Endothelial cell of umbilical vein (primary cell): ENCODE results near the gene RAB8A. TPM values are rescaled to one million over a fixed set of nuclear protein-coding genes. Genes with fewer than 3 reads are reported as not detected.

Experiments
- BruUV-seq: library from RNA; stranded (reverse); fragments of 400-500 nt; replicated peaks from 2 replicates; lab custom pipeline; 2021; lab: Mats Ljungman, UMichigan
- CTCF ChIA-PET: fragments of 300-600, 350-600 bp; sonication (Branson Sonifier 250); formaldehyde crosslinking; loops from one replicate; lab custom pipeline; 2021; ENCODE audit warnings: antibody characterized with exemption, inconsistent platforms; lab: Charles Lee
- POLR2A ChIA-PET: fragments of 300-600, 350-600 bp; sonication (Branson Sonifier 250); formaldehyde crosslinking; loops from one replicate; lab custom pipeline; 2021; ENCODE audit warnings: antibody characterized with exemption, inconsistent platforms; lab: Charles Lee
- DNase-seq: peaks from one replicate; pipeline ENCODE4 v3.0.0-alpha.2; 2011; ENCODE audit warnings: low read depth, low spot score
- FAIRE-seq: peaks from 2 replicates; lab custom pipeline; 2011; peaks lifted over from hg19 to GRCh38; lab: Jason Lieb, UNC
- H2AFZ ChIP-seq: 2 replicates; pipeline ENCODE4 v1.6.0; 2012; ENCODE audit warnings: low read depth, low read length, control low read depth, inconsistent platforms
- H3K27ac ChIP-seq: 2 replicates; pipeline ENCODE4 v1.5.1; 2011; ENCODE audit warnings: low read depth, mild to moderate bottlenecking, control low read depth, low read length, moderate library complexity; ENCODE audit not compliant: insufficient read depth
- H3K27me3 ChIP-seq, 2 experiments: 2 replicates each; pipeline versions ENCODE4 v1.6.0 to v1.6.1; 2011; ENCODE audit warnings: low read length in 2 of 2, mixed read lengths in 1 of 2; ENCODE audit not compliant: control insufficient read depth in 2 of 2, insufficient read depth in 2 of 2
- H3K36me3 ChIP-seq, 2 experiments: 2 replicates in 1 of 2; 3 replicates in 1 of 2; pipeline ENCODE4 v1.5.1; 2011; ENCODE audit warnings: low read length in 2 of 2, mild to moderate bottlenecking in 1 of 2, moderate library complexity in 1 of 2; ENCODE audit not compliant: control insufficient read depth in 2 of 2, insufficient read depth in 2 of 2; ENCODE audit errors: extremely low read depth in 1 of 2
- H3K4me1 ChIP-seq: 3 replicates; pipeline ENCODE4 v1.5.1; 2011; ENCODE audit warnings: mild to moderate bottlenecking, low read length; ENCODE audit not compliant: control insufficient read depth, insufficient read depth; ENCODE audit errors: extremely low read depth
- H3K4me2 ChIP-seq: 2 replicates; pipeline ENCODE4 v1.6.1; 2011; ENCODE audit warnings: low read length, control low read depth, mixed read lengths; ENCODE audit not compliant: insufficient read depth
- H3K4me3 ChIP-seq, 3 experiments: fragments of 200-600 bp in 1 of 3; sonication (generic), shearing (Covaris generic) in 1 of 3; replicated peaks in 1 of 3; 2 replicates each; pipeline ENCODE4 v1.5.1; 2011 to 2016; ENCODE audit warnings: control low read depth in 3 of 3, low read length in 3 of 3, mild to moderate bottlenecking in 2 of 3, inconsistent platforms in 1 of 3, low read depth in 1 of 3, moderate library complexity in 1 of 3; ENCODE audit not compliant: insufficient read depth in 1 of 3
- H3K79me2 ChIP-seq: 2 replicates; pipeline ENCODE4 v1.6.0; 2012; ENCODE audit warnings: low read length, inconsistent platforms; ENCODE audit not compliant: control insufficient read depth, insufficient read depth
- H3K9ac ChIP-seq: replicated peaks from 2 replicates; pipeline ENCODE3; 2011; ENCODE audit warnings: low read length, control low read depth; ENCODE audit not compliant: insufficient read depth; ENCODE audit errors: extremely low read depth
- H3K9me1 ChIP-seq: replicated peaks from 3 replicates; pipeline ENCODE4 v1.6.0; 2011; ENCODE audit warnings: mild to moderate bottlenecking, low read length; ENCODE audit not compliant: control insufficient read depth, insufficient read depth; ENCODE audit errors: extremely low read depth
- H3K9me3 ChIP-seq: replicated peaks from 2 replicates; pipeline ENCODE4 v1.5.1; 2012; ENCODE audit warnings: low read length, inconsistent platforms; ENCODE audit not compliant: control insufficient read depth, insufficient read depth
- H4K20me1 ChIP-seq: replicated peaks from 2 replicates; pipeline ENCODE3; 2011; ENCODE audit warnings: mild to moderate bottlenecking, low read length; ENCODE audit not compliant: control insufficient read depth, insufficient read depth; ENCODE audit errors: extremely low read depth
- CTCF ChIP-seq, 2 donors: IDR thresholded peaks; 1 replicate in 1 of 2; 2 replicates in 1 of 2; pipeline ENCODE4 v1.5.1; 2011; ENCODE audit warnings: low read length in 2 of 2, mild to moderate bottlenecking in 2 of 2, moderate library complexity in 2 of 2, control low read depth in 1 of 2, inconsistent platforms in 1 of 2, low read depth in 1 of 2; ENCODE audit not compliant: insufficient read depth in 1 of 2; ENCODE audit errors: extremely low read depth in 1 of 2
- EZH2 ChIP-seq: IDR thresholded peaks from 2 replicates; pipeline ENCODE4 v1.6.1; 2012; ENCODE audit warnings: borderline replicate concordance, low read depth, mild to moderate bottlenecking, moderate library complexity, low read length, inconsistent platforms; ENCODE audit not compliant: severe bottlenecking
- FOS ChIP-seq: IDR thresholded peaks from 2 replicates; pipeline ENCODE4 v1.6.1; 2011; ENCODE audit warnings: mild to moderate bottlenecking, low read length, moderate library complexity, borderline replicate concordance; ENCODE audit not compliant: insufficient read depth
- GATA2 ChIP-seq: IDR thresholded peaks from 2 replicates; pipeline ENCODE4 v1.7.0; 2011; ENCODE audit warnings: low read depth, mild to moderate bottlenecking, moderate library complexity, mixed read lengths, low read length; ENCODE audit not compliant: insufficient read length, insufficient read depth
- JUN ChIP-seq: IDR thresholded peaks from 2 replicates; pipeline ENCODE4 v1.6.1; 2011; ENCODE audit warnings: borderline replicate concordance, low read depth; ENCODE audit not compliant: insufficient read length, insufficient read depth
- MAX ChIP-seq: IDR thresholded peaks from 2 replicates; pipeline ENCODE4 v1.6.1; 2011; ENCODE audit not compliant: insufficient read depth, insufficient read length
- MYC ChIP-seq: IDR thresholded peaks from one replicate; pipeline ENCODE4 v1.6.1; 2011; ENCODE audit warnings: mild to moderate bottlenecking, low read depth, low read length
- POLR2A ChIP-seq: IDR thresholded peaks from 2 replicates; pipeline ENCODE4 v1.6.1; 2012; ENCODE audit warnings: low read depth, mild to moderate bottlenecking, control low read depth, low read length
- POLR2AphosphoS5 ChIP-seq: IDR thresholded peaks from 2 replicates; pipeline ENCODE4 v1.6.1; 2012; ENCODE audit warnings: low read depth, mild to moderate bottlenecking, control low read depth, low read length, moderate library complexity; ENCODE audit not compliant: insufficient read depth
- dilution Hi-C: fragments of 300-500 bp; cut with MboI; formaldehyde crosslinking; loops from one replicate; pipeline ENCODE4 v1.15.0; 2019; ENCODE audit warnings: low sequenced_read_pairs; ENCODE audit not compliant: extremely low pct_ligation_motif_present
- intact Hi-C: fragments of 100-400 bp; cut with micrococcal nuclease; formaldehyde crosslinking; loops from one replicate; pipeline ENCODE4 v1.10.0; 2022
- polyA plus RNA-seq, 4 experiments: library from polyadenylated mRNA; depleted of rRNA in 3 of 4; stranded (reverse) in 3 of 4; unstranded in 1 of 4; fragments of >200 nt; gene quantifications; 2 replicates each; pipeline versions ENCODE4 v1.2.1 to v1.2.3, GENCODE V29; 2011 to 2012; ENCODE audit warnings: missing spikeins in 1 of 4
- total RNA-seq: library from RNA; stranded (reverse); gene quantifications from 2 replicates; pipeline ENCODE4 v1.2.3, GENCODE V29; 2021

The RAB8A gene
- total and polyA plus RNA-seq, 2 donors (not counting 3 experiments of a cell fraction or from before 2014, with no cell fraction given) = 81.5 to 107 TPM

GRCh38 chr19:16154557-16154956 lies 42.9 kb downstream of the RAB8A start:
- Histone ChIP-seq H2AFZ (no peak overlapping the region), H3K4me1 (no peaks in the 10 kb centered on the region), H3K9ac (no peak overlapping the region), H3K79me2 (no peaks in the 10 kb centered on the region), H3K4me2 (no peak overlapping the region), H3K27ac (no peak overlapping the region), H4K20me1 (no peaks in the 10 kb centered on the region), H3K36me3 (no peaks in the 10 kb centered on the region), H3K9me1 (no peaks in the 10 kb centered on the region), H3K9me3 (no peaks in the 10 kb centered on the region), H3K4me3 (no peak overlapping the region), H3K27me3 (no peaks in the 10 kb centered on the region)
- DNase-seq = no peak
- ChIA-PET POLR2A (no interaction called here), CTCF (no interaction called here)
- no peak for FAIRE-seq
- intact Hi-C loops (no loop called here), dilution Hi-C loops (no loop called here)
- no peak for TF ChIP-seq POLR2AphosphoS5
- TF ChIP-seq POLR2A = no peak
- TF ChIP-seq GATA2 = no peak
- no peak for TF ChIP-seq FOS
- TF ChIP-seq JUN = no peak
- TF ChIP-seq CTCF (IDR thresholded peaks at IDR 0.05; ENCODE audit: extremely low read depth in 1 of 2, insufficient read depth in 1 of 2, low read depth in 1 of 2, low read length in 2 of 2) = no peak
- TF ChIP-seq EZH2 = no peak
- no peak for TF ChIP-seq MYC
- no peak for TF ChIP-seq MAX
- no TSS peak for BruUV-seq
